AG04449 (cell line): ENCODE data around the gene KRTAP10-4.

ENCODE experiments used
- CTCF ChIA-PET: fragments of 350-600 bp; formaldehyde crosslinking; extraction: SDS; loops from one replicate; lab custom pipeline; 2021; ENCODE audit warnings: antibody characterized with exemption; lab: Yijun Ruan, JAX
- POLR2A ChIA-PET: fragments of 400-600, 350-600 bp; formaldehyde crosslinking; extraction: SDS; loops from one replicate; lab custom pipeline; 2020; ENCODE audit warnings: antibody characterized with exemption, inconsistent platforms; lab: Yijun Ruan, JAX
- DNase-seq: peaks from one replicate; pipeline ENCODE4 v3.0.0-alpha.2; 2010; ENCODE audit warnings: low read depth, low spot score
- H3K4me3 ChIP-seq: 2 replicates; pipeline ENCODE4 v1.5.1; 2011; ENCODE audit warnings: low read depth, mild to moderate bottlenecking, control low read depth, low read length
- CTCF ChIP-seq: IDR thresholded peaks from one replicate; pipeline ENCODE4 v1.5.1; 2011; ENCODE audit warnings: mild to moderate bottlenecking, moderate library complexity, low read length, control low read depth, inconsistent platforms; ENCODE audit not compliant: insufficient read depth; ENCODE audit errors: missing control alignments

Gene KRTAP10-4

GRCh38 chr21:44592446-44593311, 19.1 kb downstream of the KRTAP10-4 start, which contains the start of gene KRTAP10-6:
Gene KRTAP10-6, minus strand, starts transcription at chr21:44592505. Its CDS starts 21 bp downstream, at chr21:44592484.
- DNase-seq: no peak
- ChIA-PET CTCF (no interaction called here), POLR2A (interaction anchor here (0.9 kb wide), 1 partner anchor 19 kb away, joined by 3 read pairs; the partner anchor contains the start of gene KRTAP10-4)
- TF ChIP-seq CTCF: no peak
- no peak within 1 kb of the TSS for H3K4me3 ChIP-seq

DNA sequence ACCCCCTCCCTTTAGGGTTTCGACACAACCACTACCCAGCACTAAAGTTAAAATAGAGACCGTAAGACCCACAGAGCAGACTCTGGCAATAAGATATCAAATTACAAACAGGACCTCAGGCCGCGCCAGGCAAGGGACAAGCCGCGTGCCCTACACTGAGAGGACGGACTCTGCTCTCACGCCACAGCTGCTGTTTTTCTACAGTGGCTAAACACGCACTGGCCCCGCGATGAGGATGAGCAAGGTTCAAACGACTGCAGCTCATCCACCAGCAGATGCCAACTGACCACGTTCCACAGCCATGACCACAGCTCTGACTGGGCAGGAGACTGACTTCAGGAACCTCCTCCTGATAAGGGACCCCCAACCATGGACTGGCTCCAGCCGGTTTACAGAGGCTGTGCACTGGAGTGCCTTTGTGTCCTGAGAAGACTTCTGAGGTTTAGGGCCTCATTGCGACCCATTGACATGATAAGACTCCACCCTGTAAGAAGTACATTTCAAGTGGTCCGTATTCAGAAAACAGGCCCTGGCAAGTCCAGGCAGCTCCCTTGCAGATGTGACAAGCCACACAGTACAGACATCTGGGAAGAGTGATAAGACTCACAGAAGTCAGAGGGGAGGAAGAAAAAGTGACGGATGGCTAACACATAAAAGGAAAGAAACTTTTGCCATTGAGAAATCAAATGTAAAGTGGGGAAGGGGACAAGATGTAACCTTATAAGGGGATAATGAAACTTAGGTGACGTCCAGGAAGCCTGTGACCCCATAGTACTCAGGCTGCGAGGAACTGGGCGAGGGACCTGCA, 20.3 kb downstream of the KRTAP10-4 start:
- POLR2A ChIA-PET: no interaction called here
- DNase-seq: no peak
- CTCF ChIA-PET: no interaction called here
- no peak for TF ChIP-seq CTCF
- H3K4me3 ChIP-seq: no peak overlapping the region

DNA sequence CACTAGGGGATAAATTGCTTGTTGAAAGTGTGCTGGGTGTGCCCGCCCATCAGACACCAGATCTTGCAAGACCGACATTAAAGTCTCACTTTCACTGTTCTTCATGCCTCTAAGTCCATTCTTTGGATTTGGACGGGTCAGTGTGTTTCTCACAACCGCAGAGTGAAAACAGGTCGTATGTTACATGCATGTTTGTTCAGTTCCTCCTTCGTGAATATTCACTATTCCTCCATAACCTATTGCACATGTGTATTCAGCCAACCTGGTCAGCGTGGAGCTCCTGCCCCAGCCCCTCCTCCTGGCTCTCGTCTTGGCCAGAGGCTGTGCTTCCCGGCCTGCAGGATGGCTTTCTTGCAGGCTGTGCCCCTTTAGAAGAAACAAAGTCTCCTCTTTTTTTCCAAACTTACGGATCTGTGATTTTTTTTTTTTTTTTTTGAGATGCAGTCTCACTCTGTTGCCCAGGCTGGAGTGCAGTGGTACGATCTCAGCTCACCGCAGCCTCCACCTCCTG, 20.9 kb downstream of the KRTAP10-4 start:
- ChIA-PET CTCF (no interaction called here), POLR2A (no interaction called here)
- TF ChIP-seq CTCF: no peak
- no peak overlapping the region for H3K4me3 ChIP-seq
- DNase-seq: no peak

- ChIA-PET CTCF (no interaction called here), POLR2A (no interaction called here)
- no peak for TF ChIP-seq CTCF
These were observed 22.0 kb downstream of the KRTAP10-4 start for GRCh38 chr21:44595524-44595923.

GRCh38 chr21:44596068-44596725, 22.7 kb downstream of the KRTAP10-4 start:
- TF ChIP-seq CTCF: no peak
- ChIA-PET POLR2A (no interaction called here), CTCF (no interaction called here)
- no peak for DNase-seq
- no peak overlapping the region for H3K4me3 ChIP-seq

More at GRCh38 chr21:44595524-44595923, 22.0 kb downstream of the KRTAP10-4 start:
- no peak for DNase-seq
- no peak overlapping the region for H3K4me3 ChIP-seq
